ENCODE data around the gene BAHCC1.

Gene BAHCC1

GRCh38 chr17:81381632-81382577, 13.4 kb upstream of the BAHCC1 start:
- DNase-seq (ENCODE audit: low spot score) = no peak
- in situ Hi-C loops (cut with MboI; ENCODE audit: low sequenced_read_pairs, unreplicated experiment) = no loop called here
- TF ChIP-seq CTCF (IDR thresholded peaks at IDR 0.05; ENCODE audit: borderline replicate concordance, control extremely low read depth, extremely low read depth, insufficient read depth, missing control alignments) = no peak

- TF ChIP-seq CTCF (IDR thresholded peaks at IDR 0.05; ENCODE audit: borderline replicate concordance, control extremely low read depth, extremely low read depth, insufficient read depth, missing control alignments) = no peak
- no peak for DNase-seq (ENCODE audit: low spot score)
- in situ Hi-C loops (cut with MboI; ENCODE audit: low sequenced_read_pairs, unreplicated experiment) = no loop called here
Measured at GRCh38 chr17:81382851-81383250, 12.4 kb upstream of the BAHCC1 start.

GRCh38 chr17:81383504-81384421, 11.5 kb upstream of the BAHCC1 start:
- in situ Hi-C loops (cut with MboI; ENCODE audit: low sequenced_read_pairs, unreplicated experiment) = no loop called here
- no peak for DNase-seq (ENCODE audit: low spot score)

GRCh38 chr17:81384929-81385319, 10.3 kb upstream of the BAHCC1 start:
- no peak for DNase-seq (ENCODE audit: low spot score)
- TF ChIP-seq CTCF (IDR thresholded peaks at IDR 0.05; ENCODE audit: borderline replicate concordance, control extremely low read depth, extremely low read depth, insufficient read depth, missing control alignments) = no peak
- in situ Hi-C loops (cut with MboI; ENCODE audit: low sequenced_read_pairs, unreplicated experiment) = no loop called here

More at GRCh38 chr17:81383504-81384421, 11.5 kb upstream of the BAHCC1 start:
- TF ChIP-seq CTCF (IDR thresholded peaks at IDR 0.05; ENCODE audit: borderline replicate concordance, control extremely low read depth, extremely low read depth, insufficient read depth, missing control alignments) = no peak

GRCh38 chr17:81385320-81386111, 9.7 kb upstream of the BAHCC1 start:
- in situ Hi-C loops (cut with MboI; ENCODE audit: low sequenced_read_pairs, unreplicated experiment) = no loop called here
- DNase-seq (ENCODE audit: low spot score) = no peak
- no peak for TF ChIP-seq CTCF (IDR thresholded peaks at IDR 0.05; ENCODE audit: borderline replicate concordance, control extremely low read depth, extremely low read depth, insufficient read depth, missing control alignments)

All from GM13976 (cell line).